Fibroblast of lung (primary cell): ENCODE measurements around the gene ANGPTL8.

Source experiments
- CTCF ChIP-seq, 2 donors: IDR thresholded peaks in 1 of 2; conservative IDR thresholded peaks in 1 of 2; 1 replicate in 1 of 2; 2 replicates in 1 of 2; pipeline ENCODE4 v1.5.1; 2011 to 2012; ENCODE audit warnings: low read length in 2 of 2, control low read depth in 1 of 2, inconsistent platforms in 1 of 2, low read depth in 1 of 2, mild to moderate bottlenecking in 1 of 2
- EZH2 ChIP-seq: IDR thresholded peaks from 2 replicates; pipeline ENCODE4 v1.5.1; 2012; ENCODE audit warnings: low read length, control low read depth, mild to moderate bottlenecking; ENCODE audit errors: missing control alignments

DNA sequence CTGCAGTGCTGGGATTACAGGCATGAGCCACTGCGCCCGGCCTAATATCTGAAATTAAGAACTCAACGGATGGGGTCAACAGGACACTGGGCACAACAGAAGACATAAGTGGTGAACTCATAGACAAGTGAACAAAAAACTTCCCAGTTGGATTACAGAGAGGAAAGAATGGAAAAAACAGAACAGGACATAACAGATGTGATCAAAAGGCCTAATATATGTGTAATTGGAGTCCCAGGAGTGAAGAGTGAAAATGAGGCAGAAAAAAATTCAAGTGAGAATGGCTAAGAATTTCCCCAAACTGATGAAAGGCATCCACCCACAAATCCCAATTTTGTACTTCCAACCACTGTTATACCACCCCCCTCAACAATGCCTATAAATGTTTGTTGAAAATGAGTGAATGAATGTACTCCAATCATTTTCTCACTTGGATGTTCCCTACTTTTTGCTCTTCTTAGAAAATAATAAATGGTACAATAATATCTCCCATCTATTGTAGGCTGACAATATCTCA is 18.3 kb upstream of the ANGPTL8 start:
- TF ChIP-seq CTCF (conservative IDR thresholded peaks at IDR 0.05 in 1 of 2, IDR thresholded peaks at IDR 0.05 in 1 of 2; ENCODE audit: low read depth in 1 of 2, low read length in 2 of 2), result no peak
- TF ChIP-seq EZH2, result no peak
